Testis (tissue), 2 donors: ENCODE data around the gene ANO6.
"Not testable (repeated sequence)": the region's sequence is repeated elsewhere in the genome, so short reads cannot be mapped to it uniquely, and the experiment has no call there.

ENCODE experiments used
- CTCF ChIP-seq, 3 experiments: fragments of 450-650 bp in 2 of 3; fragments of 200-600 bp in 1 of 3; sonication (generic) in 1 of 3; IDR thresholded peaks; one replicate each; pipeline ENCODE4 v1.5.1; 2016 to 2019; ENCODE audit warnings: antibody characterized with exemption in 3 of 3, mild to moderate bottlenecking in 2 of 3, moderate library complexity in 1 of 3
- POLR2A ChIP-seq: fragments of 450-650 bp; IDR thresholded peaks from one replicate; pipeline ENCODE4 v1.6.1; 2017; ENCODE audit warnings: antibody characterized with exemption, mild to moderate bottlenecking, moderate library complexity

GRCh38 chr12:45236383-45236782 lies 20.5 kb downstream of the ANO6 start:
- not testable (repeated sequence) for TF ChIP-seq POLR2A; CTCF (IDR thresholded peaks at IDR 0.05)
